Fibroblast of the conjunctiva (primary cell): ENCODE data around the gene ZBED2.
"Not testable (repeated sequence)": the region's sequence is repeated elsewhere in the genome, so short reads cannot be mapped to it uniquely, and the experiment has no call there.

Source experiments
- DNase-seq: peaks from one replicate; pipeline ENCODE4 v3.0.0-alpha.2; 2010; ENCODE audit warnings: low read depth

ZBED2 gene

DNA sequence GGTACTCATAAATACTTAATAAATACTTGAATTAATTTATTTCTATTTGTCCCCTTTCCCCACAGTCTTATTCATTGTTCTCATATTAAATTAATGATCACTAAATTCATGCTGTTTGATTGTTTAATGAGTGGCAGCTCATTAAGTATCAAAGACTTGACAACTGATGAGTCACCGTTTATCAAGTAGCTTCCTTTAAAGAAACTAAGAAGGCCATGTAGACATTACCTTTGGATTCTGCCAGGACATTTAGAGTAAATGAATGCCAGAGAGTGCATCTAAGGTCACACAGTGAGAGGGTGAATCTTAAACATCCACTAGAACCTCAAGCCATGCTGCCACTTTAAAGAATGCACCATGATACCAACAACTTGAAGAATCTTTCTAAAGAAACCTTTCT is 23.9 kb downstream of the ZBED2 start:
- no peak for DNase-seq

GRCh38 chr3:111570404-111571030 is 24.6 kb downstream of the ZBED2 start:
- no peak for DNase-seq

GRCh38 chr3:111568911-111569310 is 26.2 kb downstream of the ZBED2 start:
- no peak for DNase-seq

DNA sequence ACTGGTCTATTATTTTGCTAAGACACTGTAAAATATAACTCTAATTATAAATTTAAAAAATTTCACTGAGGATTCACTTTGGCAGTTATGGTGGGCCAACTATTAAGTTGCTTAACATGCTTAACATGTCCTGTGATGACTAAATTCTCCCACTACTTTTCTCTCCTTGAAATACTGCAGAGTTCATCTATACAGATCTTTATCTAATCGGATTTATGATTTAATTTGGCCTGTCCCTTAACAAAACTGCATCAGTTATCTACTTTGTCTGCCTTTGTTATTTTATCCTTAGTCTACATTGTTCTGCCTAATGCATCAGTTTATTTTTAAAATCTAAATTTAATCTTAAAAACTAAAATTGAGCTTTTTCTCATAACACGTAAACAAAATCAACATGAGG is 26.8 kb downstream of the ZBED2 start:
- no peak for DNase-seq

DNA sequence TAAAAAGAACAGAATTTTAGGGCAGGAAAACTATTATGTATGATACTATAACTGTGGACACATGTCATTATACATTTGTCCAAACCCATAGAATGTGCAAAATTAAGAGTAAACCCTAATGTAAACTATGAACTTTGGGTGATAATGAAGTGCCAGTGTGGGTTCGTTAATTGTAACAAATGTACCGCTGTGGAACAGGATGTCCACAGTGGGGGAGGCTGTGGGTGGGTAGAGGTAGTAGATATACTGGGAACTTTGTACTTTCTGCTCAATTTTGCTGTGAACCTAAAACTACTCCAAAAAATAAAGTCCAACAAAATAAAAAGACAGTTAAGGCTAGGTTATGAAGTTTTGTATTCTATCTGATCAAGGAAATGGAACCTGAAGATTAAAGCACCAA is 28.3 kb downstream of the ZBED2 start:
- DNase-seq, result no peak

- DNase-seq, result not testable (repeated sequence)
These were observed 33.2 kb downstream of the ZBED2 start for GRCh38 chr3:111561902-111562301.

GRCh38 chr3:111548756-111549155 is 46.4 kb downstream of the ZBED2 start:
- DNase-seq, result no peak

- DNase-seq, result no peak
These were observed 47.1 kb downstream of the ZBED2 start for GRCh38 chr3:111548092-111548491.

DNA sequence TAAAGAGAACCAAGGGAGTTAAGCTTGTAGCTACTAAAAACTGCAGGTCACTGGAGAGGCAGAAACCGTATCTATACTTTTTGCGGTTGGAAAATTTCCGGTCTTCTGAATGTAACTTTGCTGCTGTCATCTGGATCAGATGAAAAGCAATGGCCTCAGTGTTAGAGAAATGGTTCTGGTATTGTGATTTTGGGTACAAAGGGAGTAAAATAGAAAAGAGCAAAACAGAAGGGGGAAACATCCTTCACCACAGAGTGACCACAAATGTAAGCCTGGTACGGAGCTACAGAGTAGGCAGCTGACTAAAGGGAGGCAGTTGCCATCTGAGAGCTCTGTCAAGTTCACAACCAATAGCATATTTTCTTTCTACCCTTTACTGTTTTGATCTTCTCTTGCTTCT is 47.5 kb downstream of the ZBED2 start:
- no peak for DNase-seq

DNA sequence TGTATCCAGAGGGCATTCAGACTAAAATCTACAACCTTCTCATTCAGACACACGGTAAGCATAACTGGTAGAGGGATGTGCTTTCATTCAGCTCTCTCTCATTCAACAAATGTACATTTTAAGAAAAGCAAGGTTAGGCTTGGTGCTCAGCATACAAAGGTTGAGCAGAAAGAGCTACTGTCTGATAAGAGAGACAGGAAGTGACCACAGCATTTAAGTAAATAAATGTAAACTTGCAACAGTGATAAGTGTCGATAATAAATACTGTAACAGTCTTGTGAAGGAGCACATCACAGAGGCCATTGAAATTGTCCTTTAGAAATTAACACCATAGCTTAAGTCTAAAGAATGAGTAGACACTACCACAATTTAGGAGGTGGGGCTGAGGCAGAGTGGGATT is 49.8 kb downstream of the ZBED2 start:
- no peak for DNase-seq
